GM18951 (cell line): Measurements from ENCODE around the gene FBRSL1.

ENCODE experiments used
- POLR2A ChIP-seq: IDR thresholded peaks from 4 replicates; pipeline ENCODE4 v1.6.1; 2011; ENCODE audit warnings: mild to moderate bottlenecking; ENCODE audit not compliant: insufficient read length, insufficient read depth; ENCODE audit errors: extremely low read depth
- in situ Hi-C: fragments of 300-500 bp; cut with MboI; formaldehyde crosslinking; loops from one replicate; pipeline ENCODE4 v1.12.0; 2022; ENCODE audit warnings: low sequenced_read_pairs, mixed read lengths, inconsistent platforms; ENCODE audit not compliant: unreplicated experiment

FBRSL1 gene

DNA sequence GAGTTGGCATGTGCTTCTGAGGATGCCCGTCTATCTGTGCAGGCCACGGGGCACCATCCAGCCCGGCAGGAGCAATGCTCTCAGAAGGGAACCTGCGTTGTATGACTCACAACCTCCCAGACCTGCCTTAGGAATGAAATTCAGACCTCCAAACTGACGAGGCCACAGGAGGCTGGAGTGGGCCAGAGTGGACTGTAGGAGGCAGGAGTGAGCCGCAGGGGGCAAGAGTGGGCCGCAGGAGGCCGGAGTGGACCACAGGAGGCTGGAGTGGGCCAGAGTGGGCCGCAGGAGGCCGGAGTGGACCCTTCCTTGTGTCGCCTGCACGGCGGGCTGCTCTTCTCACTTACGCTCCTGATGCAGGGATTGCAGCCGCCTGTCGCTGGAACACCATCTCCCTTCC, 11.1 kb upstream of the FBRSL1 start:
- in situ Hi-C loops, result no loop called here
- TF ChIP-seq POLR2A, result no peak

DNA sequence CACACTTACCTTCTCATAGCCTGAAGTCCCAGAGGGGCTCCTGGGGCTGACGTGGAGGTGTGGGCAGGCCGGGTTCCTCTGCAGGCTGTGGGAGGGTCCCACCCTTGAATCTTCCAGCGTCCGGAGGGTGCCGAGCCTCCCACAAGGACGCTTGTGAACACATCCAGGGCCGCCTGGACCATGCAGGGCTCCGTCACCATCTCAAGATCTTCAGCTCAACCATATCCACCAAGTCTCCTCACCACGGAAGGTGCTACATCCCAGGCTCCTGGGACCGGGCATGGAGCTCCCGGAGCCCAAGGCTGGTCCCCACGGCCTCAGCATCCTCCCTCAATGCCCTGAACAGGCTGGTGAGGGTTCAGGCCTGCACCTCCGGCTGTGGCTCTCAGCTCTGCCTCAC, 10.7 kb upstream of the FBRSL1 start:
- TF ChIP-seq POLR2A, result no peak
- in situ Hi-C loops, result no loop called here

DNA sequence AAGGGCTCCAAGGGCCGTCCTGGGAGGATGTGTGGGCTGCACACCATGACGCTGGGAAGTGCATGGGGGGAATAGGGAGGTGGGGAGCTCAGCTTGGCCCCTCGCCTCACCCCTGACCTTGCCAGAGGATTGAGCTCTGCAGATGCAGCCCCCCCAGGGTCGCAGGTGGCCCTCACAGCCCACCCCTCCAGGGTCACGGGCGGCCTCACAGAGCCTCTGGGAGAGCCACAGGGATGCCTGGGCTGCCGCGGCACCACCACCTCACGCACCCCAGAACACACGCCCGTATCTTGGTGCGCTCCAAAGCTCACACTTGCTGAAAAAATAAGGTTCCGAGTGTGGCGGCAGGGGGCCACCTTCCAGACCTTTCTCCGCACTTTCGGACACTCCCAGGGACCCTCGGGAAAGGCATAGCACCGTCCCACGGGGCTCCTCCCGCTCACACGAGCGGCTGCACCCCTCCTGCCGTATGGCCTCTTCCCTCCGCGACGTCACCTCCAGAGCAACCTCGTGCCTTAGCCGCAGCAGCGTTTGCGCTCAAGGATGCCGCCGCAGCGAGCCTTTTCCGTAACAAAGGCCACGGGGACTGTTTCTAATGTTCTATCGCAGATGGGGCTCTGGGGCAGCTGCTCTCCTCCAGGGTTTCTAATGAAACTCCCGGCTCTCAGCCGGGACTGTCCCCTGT, 9.9 kb upstream of the FBRSL1 start:
- in situ Hi-C loops, result no loop called here
- no peak for TF ChIP-seq POLR2A

DNA sequence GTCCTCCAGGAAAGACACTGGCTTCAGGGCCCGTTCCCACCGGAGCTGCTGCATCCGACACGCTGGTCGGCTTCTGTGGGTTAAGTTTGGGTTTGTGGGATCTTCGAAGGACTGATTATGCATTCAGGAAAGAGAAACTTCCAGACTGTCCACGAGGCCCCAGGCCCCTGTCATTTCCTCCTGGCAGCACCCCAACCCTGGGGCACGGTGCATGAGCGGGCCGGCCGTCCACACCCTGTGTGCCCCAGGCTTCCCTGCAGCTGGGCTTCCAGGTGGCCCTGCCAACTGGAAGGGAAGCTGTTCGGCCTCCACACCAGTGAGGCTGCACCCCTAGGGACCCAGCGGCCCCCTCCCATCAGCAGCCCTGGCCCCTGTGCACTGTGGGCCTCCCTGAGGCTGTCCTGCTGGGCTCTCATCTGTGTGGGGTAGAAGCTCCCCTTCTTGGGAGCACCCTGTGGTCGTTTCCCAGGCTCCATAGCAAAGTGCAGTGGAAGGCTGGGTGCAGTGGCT, 9.3 kb upstream of the FBRSL1 start:
- in situ Hi-C loops, result no loop called here
- no peak for TF ChIP-seq POLR2A

- TF ChIP-seq POLR2A, result no peak
- in situ Hi-C loops, result no loop called here
Observed at GRCh38 chr12:132481345-132481744, 8.6 kb upstream of the FBRSL1 start.

GRCh38 chr12:132481771-132482745, 7.9 kb upstream of the FBRSL1 start:
- in situ Hi-C loops, result no loop called here
- TF ChIP-seq POLR2A, result no peak

GRCh38 chr12:132482771-132483170, 7.2 kb upstream of the FBRSL1 start:
- in situ Hi-C loops, result no loop called here
- TF ChIP-seq POLR2A, result no peak

- in situ Hi-C loops, result no loop called here
- no peak for TF ChIP-seq POLR2A
Observed at GRCh38 chr12:132483208-132483607, 6.7 kb upstream of the FBRSL1 start.

DNA sequence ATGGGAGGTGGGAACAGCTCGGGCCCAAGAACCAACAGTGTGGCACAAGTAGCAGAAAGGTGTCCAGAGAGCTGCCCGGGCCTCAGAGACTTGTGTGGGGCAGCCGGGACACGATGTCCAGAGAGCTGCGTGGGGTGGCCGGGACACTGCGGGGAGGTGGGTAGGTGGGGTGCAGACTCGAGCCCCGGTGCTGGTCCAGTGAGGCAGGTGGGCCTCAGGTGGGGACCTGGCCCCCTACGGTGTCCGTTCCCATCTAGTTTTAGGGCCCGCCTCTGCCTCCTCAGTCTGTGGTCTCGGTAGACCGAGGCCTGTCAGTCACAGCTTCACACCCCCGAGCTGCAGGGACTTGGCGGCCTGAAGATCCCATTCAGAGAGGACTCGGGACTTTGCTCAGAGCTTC, 6.3 kb upstream of the FBRSL1 start:
- TF ChIP-seq POLR2A, result no peak
- in situ Hi-C loops, result no loop called here

DNA sequence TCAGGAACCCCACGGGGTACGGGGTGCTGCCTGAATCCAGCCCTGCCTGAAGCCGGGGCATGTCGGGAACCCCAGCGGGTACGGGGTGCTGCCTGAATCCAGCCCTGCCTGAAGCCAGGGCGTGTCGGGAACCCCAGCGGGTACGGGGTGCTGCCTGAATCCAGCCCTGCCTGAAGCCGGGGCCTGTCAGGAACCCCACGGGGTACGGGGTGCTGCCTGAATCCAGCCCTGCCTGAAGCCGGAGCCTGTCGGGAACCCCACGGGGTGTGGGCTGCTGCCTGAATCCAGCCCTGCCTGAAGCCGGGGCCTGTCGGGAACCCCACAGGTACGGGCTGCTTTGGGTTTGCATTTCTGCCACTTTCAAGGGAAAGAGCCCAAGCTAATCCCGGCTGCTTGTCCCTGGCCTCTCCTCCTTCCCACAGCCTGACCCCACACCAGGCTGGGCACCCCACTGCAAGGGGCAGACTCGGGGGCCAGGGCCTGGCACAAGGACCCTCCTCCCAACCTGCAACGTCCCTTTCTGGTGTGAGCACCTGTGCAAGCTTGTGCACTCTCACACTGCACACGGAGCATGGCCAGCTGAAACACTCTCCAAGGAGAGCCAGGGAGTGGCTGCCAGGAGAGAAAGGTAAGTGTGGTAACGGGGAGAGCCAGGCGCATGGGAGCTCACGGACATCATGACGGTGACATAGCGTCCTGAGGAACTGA, 5.6 kb upstream of the FBRSL1 start:
- no peak for TF ChIP-seq POLR2A
- in situ Hi-C loops, result no loop called here

DNA sequence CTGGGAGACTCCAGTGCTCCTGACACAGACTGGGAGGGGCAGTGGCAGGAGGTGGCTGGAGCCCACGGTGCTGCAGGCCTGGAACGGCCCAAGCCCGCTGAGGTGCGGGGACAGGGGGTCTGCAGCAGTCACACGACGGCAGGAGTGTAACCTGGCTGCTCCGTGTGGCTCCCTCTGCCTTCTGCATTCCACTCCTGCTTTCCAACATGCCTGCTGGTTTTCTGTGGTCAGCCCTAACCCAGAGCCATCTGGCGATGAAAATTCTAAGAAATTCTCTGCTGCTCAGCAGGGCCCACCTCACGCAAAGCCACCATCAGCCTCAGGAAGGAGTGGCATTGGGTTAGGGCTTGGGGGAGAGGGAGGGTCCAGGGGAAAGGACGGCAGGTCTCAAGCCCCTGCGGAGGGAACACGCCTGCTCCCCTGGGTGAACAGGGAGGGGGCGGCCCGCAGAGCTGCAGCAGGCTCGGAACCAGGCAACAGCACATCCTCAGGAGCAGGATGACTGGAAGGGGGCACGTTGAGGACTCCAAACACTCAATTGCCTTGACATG, 5.0 kb upstream of the FBRSL1 start:
- TF ChIP-seq POLR2A, result no peak
- in situ Hi-C loops, result no loop called here

DNA sequence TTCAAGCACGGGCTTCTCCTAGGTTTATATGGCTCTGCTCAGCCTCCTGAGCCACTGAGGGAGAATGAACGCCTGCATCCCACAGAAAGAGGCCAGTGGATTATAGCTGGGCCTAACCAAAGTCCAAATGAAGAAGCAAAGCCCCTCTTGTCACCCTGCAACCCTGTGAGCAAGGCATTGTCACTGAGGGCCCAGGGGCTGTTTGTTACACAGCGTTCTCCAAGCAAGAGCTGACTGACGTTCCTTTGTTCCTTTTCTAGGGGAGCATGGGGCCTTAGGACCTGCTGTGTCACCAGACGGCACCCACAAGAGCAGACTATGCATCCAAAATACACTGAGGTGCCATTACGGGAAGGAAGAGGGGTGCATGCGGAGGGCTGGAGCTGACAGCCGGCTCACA, 4.3 kb upstream of the FBRSL1 start:
- in situ Hi-C loops, result no loop called here
- no peak for TF ChIP-seq POLR2A

GRCh38 chr12:132486168-132486567, 3.8 kb upstream of the FBRSL1 start:
- no peak for TF ChIP-seq POLR2A
- in situ Hi-C loops, result no loop called here

GRCh38 chr12:132486576-132486975, 3.4 kb upstream of the FBRSL1 start:
- in situ Hi-C loops, result no loop called here
- no peak for TF ChIP-seq POLR2A
